NCI-H345 treated with DMSO at 0.1 percent for 48 hours (cell line): ENCODE measurements around the gene MAPK1.
A peak's percentile ranks its signal among the peaks of the same experiment; 100 is the strongest.
"Not testable (repeated sequence)": the region's sequence is repeated elsewhere in the genome, so short reads cannot be mapped to it uniquely, and the experiment has no call there.

Experiments
- DNase-seq: peaks from one replicate; lab custom pipeline; 2025; ENCODE audit not compliant: unreplicated experiment; lab: John Stamatoyannopoulos, UW

The MAPK1 gene

DNA sequence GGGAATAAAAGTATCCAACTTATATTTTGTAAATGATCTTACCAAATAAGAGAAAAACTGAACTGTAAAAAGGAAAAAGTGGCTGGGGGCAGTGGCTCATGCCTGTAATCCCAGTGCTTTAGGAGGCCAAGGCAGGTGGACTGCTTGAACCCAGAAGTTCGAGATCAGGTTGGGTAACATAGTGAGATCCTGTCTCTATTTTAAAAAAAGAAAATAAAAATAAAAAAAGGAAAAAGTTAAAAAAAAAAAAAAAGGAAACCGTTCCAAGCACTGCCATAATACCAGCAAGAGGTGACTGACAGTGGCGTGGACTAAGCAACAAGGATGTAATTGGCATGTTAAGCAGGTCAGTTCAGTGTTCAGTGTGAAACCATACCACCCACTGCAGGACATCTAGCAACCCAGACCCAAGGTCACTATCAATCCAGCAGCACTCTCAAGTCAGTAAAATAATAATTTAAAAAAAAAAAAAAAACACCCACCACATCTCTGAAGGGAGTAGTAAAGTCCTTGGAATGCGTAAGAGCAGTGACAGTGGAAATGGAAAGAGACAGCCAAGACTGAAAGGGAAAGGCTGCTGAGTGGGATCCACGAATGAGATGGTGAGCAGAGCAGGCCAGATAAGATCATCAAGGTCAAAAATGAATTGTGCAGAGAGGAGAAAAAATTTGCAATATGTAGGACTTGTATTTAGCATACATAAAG is 43.6 kb downstream of the MAPK1 start:
- DNase-seq: no peak

DNA sequence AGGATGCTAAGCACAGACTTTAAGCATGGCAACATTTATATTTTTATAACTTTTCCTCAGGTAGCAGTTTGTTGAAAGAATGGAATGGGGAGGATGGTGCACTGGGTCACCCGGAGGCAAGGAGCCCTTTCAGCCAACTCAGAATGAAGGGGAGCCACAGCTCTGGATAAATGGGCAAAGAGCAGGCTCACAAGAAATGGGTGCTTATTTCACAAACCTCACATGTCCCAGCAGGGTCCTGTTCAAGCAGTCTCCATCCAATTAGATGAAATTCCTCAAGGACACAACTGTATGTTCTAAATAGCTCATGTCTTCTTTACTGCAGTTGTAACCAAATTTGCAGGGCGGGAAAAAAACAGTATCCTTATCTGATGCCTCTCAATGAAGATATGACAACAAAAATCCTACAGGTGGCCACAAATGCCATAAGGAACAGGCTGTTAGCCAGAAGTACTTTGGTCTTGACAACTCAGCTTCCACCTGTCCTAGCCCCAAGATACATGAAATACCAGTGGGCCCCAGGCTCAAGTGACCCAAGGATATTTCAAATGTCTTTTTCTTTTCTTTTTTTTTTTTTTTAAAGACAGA is 48.2 kb downstream of the MAPK1 start:
- no peak for DNase-seq

DNA sequence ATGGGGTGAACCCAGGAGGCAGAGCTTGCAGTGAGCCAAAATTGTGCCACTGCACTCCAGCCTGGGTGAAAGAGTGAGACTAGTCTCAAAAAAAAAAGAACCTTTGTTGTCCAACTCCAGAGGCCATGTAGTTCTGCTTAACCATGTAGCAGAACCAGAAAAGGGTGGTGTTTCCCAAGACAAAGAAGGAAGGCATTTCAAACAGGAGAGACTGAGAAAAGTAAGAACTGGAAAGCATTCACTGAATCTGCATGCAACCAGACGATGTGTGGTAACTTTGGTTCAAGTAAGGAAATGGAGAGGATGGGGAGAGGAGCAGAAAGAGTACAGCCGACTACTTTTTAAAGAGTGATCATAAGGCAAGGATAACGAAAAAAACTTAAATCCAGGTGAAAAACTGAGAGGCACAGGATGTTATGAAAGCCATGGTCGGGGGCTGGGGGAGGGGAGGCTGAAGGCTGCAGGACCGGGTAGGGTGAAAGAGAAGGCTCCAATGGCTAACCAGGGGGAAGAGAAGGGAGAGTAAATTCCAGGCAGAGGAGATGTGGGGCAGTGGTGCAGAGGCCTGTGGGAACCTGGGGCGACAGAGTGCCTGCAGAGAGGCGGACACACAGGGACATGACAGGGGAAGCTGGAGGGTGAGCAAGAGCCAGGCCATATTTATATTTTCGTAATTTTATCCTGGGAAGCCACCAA is 48.8 kb downstream of the MAPK1 start:
- no peak for DNase-seq

GRCh38 chr22:21817497-21817853 is 50.0 kb downstream of the MAPK1 start:
- DNase-seq: not testable (repeated sequence)

DNA sequence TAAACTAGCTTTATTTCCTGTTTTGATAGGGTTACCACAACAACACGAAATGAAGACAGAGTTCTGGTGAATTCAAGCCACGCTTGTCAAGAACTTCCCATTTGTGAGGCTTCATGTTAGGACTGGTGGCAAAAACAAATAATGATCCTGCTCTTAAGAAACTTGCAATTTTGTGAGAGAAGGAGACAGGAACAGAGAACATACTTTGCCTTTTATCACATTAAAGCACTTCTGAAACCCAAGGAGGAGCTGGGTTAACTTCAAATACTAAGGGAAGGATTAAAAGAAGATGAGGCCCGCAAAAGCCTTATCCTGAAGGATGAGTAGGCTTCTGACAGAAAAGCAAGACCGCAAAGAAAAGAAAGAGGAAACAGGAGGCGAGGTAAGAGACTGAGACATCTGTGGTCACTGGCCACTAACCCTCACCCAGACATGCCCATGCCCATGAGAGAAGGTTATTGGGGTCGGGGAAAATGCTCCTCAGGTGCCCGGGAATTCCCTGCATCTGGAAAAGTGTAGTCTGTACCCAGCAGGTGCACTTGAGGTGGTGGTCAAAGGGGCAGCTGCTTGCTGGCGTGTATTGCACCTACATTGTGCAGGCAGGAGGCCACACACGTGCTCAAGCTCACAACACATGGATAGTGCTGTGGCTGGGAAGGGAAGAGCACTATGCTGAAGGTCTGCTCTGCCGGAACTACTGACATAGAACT is 50.5 kb downstream of the MAPK1 start:
- DNase-seq: no peak

DNA sequence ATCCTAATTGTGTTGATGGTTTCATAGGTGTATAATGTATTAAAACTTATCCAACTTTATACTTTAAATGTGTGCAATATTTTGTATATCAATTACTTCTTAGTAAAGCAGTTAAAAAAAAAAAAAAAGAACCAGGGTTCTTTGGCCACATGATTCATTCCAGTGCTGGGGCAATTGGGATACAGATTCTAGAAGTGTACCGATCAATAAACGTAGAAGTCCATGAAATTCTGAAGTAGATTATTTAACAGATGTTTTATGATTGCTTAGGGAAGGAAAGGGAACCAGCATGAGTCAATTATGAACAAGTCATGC is 51.0 kb downstream of the MAPK1 start:
- DNase-seq: no peak

DNA sequence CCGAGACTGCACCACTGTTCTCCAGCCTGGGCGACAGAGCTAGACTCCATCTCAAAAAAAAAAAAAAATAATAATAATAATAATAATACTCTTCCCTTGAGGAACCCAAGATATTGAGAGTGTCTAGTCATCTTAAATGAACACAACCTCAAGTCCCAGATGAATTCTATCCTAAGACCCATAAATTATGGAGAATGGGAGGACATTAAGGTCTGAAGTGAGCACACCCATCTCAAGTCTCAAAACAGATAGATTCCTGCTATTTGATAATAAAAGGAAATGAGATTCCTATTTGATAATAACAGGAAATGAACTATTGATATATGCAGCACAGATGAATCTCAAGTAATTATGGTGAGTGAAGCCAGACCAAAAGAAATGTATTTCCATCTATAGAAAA is 51.5 kb downstream of the MAPK1 start:
- no peak for DNase-seq

DNA sequence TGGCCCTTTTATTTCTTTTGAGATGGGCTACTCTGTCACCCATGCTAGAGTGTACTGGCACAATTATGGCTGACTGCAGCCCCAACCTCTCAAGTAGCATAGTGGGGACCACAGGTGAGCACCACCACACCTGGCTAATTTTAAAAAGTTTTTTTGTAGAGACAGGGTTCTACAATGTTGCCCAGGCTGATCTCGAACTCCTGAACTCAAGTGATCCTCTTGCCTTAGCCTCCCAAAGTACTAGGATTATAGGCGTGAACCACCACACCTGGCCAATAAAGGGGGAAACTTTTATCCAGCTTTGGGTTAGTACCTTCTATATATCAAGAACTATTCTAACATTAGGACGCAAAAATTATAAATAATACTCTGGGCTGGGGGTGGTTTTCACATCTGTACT is 52.1 kb downstream of the MAPK1 start:
- DNase-seq: no peak

DNA sequence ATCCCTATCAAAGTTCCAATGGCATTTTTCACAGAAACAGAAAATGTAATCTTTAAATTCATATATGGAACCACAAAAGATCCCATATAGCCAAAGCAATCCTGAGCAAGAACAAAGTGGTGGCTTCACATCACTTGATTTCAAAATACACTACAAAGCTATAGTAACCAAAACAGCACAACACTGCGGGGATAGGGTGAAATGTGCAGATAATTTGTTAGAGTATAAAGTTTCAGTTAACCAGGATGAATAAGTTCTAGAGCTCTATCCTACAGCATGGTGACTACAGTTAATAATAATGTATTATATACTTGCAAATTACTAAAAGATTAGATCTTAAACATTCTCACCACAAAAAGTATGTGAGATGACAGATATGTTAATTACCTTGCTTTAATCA is 55.5 kb downstream of the MAPK1 start:
- DNase-seq: no peak

- DNase-seq: peak; percentile 21
Measured at GRCh38 chr22:21807544-21808529, 59.6 kb downstream of the MAPK1 start.

DNA sequence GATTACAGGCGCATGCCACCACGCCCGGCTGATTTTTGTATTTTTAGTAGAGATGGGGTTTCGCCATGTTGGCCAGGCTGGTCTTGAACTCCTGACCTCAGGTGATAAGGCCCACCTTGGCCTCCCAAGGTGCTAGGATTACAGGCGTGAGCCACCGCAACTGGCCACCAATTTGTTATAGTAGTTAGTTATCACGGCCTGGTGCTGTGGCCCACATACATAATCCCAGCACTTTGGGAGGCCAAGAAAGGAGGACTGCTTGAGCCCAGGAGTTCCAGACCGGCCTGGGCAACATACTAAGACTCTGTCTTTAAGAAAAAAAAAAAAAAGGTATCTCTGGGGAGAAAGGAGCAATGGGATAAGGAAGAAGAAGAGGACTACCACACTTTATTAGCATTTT is 62.1 kb downstream of the MAPK1 start:
- not testable (repeated sequence) for DNase-seq

DNA sequence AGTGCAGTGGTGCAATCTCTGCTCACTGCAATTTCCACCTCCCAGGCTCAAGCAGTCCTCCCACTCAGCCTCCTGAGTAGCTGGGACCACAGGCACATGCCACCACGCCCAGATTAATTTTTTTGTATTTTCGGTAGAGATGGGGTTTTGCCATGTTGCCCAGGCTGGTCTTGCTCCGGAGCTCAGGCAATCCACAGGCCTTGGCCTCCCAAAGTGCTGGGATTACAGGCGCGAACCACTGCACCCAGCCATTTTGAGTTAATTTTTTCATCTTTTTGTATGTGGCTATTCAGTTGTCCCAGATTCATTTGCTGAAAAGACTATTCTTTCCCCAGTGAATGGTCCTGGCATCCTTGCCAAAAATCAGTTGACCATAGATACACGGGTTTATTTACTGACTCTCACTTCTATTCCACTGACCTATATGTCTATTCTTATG is 63.6 kb downstream of the MAPK1 start:
- no peak for DNase-seq

- no peak for DNase-seq
Measured at GRCh38 chr22:21802673-21803072, 64.8 kb downstream of the MAPK1 start.

DNA sequence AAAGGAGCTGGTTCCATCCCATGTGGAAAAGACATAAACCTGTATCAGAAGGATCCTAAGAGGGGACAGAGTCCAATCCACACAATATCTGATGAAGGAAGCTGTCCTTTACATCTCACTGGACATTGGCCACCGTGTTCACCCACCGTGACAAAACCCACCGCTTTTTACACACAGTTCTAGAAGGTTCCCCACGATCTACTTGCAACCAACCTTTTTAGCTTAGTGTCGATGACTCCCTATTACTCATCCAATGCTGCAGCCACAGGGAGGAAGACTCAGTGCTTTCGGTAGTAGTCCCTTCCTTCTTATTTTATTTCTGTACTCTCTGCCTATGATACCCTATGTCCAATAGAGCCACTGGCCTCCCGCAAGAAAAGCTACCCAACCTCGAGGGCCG is 65.4 kb downstream of the MAPK1 start:
- no peak for DNase-seq

- not testable (repeated sequence) for DNase-seq
Measured at GRCh38 chr22:21801304-21801644, 66.2 kb downstream of the MAPK1 start.

DNA sequence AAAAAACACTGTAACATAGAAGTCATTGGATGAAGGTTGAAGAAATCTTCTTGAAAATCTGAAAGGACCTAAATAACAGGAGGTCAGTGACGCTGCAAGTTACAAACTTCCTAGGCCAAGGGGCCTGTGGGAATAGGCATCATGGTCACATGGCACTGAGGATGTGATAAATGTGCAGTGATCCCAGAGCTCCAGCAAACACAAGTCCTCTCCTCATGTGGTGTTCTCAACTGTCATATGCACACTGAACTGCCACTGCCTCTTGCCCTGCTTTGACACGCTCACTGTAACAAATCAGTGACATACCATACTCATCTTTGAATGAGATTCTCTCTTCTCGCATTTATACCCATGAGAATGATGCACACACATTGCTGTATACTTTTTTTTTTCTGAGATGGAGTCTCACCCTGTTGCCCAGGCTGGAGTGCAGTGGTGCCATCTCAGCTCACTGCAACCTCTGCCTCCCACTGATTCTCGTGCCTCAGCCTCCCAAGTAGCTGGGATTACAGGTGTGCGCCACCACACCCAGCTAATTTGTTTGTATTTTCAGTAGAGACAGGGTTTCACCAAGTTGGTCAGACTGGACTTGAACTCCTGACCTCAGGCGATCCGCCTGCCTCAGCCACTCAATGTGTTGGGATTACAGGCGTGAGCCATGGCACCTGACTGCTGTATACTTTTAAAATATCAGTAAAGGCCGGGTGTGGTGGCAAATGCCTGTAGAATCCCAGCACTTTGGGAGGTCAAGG is 66.7 kb downstream of the MAPK1 start:
- no peak for DNase-seq

DNA sequence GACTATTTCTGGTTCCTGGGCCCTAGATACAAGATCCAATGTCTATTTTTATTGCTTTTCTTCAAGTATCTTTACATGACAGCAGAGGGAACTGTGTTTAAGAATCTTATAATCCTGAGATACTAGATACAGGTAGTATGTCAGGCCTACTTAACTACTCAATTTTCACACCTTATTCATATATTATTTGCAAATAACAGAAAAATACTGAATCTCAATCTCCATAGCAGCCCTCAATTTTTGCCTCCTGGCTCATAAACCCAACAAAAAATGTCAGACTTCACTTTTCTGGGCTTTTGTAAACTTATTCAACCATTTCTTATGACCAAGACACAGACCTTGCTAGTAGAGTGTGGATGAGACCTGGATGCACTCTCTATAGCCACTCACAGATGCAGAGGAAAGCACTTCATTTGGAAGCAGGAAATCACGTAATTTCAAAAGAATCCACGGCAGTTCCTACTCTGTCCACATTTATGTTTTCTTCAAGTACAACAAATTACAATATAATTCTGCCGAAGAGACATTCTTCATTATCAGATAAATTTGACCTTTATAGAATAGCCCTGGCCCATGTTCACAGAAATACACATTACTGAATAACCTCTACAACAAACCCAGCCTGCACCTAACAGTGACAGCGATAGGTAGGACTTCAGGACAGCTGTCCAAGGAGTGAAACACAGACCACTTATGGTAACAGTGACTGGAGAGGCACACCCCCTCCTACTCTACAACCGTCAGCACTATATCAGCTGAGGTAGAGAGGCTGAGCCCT is 69.8 kb downstream of the MAPK1 start:
- DNase-seq: no peak

GRCh38 chr22:21796863-21797262 is 70.6 kb downstream of the MAPK1 start:
- no peak for DNase-seq

- no peak for DNase-seq
Measured at GRCh38 chr22:21796231-21796630, 71.2 kb downstream of the MAPK1 start.
